NCI-H524 (cell line): ENCODE measurements around the gene IL6ST.

ENCODE experiments used
- DNase-seq, 2 experiments: peaks; one replicate each; lab custom pipeline; 2025; lab: John Stamatoyannopoulos, UW

The IL6ST gene

GRCh38 chr5:55919625-55920024, 75.1 kb downstream of the IL6ST start:
- no peak for DNase-seq

GRCh38 chr5:55918087-55919035, 76.4 kb downstream of the IL6ST start:
- no peak for DNase-seq

DNA sequence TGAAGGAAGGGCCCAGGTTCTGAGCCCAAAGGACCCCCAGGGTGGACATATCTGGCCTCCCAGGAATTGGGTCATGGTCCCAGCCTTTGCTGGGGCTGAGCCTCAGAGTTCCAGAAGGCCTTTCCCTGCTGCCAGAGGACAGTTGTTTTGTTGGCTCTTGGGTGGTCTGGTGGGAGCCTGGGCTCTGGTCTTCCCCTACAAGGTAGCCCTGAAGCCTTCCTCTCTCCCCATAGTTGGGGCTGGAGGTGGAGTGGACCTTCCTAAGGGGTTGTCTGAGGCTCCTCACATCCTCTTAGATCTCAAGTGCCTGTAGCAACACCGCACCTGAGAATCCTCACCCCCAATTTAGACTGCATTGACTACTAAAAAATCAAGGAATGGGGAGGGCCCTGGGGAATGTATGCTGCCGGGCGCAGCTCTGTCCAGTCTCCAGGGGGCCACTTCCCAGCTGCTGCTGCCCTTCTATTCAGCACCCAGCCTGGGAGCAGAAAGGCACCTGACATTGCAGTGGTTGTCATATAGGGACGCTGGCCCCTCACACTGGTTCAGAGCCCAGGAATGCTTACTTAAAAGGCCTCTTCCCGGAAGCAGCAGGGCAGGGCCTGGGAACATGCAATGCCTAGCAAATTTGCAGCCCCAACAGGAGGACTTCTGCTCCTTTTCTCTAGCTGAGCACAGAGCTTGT, 77.2 kb downstream of the IL6ST start:
- DNase-seq, result no peak

DNA sequence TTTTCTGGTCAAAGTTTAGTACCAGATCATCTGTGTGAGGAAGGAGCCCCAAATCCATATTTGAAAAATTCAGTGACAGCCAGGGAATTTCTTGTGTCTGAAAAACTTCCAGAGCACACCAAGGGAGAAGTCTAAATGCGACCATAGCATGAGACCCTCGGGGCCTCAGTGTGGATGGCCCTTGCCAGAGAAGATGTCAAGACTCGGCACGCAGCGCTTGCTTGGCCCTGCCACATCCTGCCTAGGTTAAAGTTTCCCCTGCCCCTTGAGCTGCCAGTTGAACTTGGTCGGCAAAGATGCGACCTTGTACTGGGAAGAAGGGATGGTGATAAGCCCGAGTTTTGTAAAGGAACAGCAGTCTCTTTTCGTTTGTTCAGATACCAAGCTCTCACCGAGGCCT, 77.8 kb downstream of the IL6ST start:
- no peak for DNase-seq

DNA sequence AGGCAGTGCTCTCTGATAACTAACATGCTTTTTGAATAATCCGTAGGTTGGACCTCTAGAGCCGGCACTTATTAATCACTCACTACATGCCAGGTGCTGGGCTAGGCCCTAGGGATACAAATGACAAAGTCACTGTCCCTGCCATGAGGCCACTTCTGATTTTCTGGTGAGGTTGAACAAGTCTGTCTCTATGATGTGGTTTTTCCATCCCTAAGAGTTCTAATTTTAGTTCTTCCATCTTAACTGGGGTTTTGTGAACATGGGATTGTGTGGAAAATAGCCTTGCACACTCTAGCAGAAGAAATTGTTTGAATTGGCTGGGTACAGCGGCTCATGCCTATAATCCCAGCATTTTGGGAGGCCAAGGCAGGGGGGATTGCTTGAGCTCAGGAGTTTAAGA, 79.0 kb downstream of the IL6ST start:
- DNase-seq, result no peak

GRCh38 chr5:55914971-55915370, 79.8 kb downstream of the IL6ST start:
- DNase-seq, result no peak

DNA sequence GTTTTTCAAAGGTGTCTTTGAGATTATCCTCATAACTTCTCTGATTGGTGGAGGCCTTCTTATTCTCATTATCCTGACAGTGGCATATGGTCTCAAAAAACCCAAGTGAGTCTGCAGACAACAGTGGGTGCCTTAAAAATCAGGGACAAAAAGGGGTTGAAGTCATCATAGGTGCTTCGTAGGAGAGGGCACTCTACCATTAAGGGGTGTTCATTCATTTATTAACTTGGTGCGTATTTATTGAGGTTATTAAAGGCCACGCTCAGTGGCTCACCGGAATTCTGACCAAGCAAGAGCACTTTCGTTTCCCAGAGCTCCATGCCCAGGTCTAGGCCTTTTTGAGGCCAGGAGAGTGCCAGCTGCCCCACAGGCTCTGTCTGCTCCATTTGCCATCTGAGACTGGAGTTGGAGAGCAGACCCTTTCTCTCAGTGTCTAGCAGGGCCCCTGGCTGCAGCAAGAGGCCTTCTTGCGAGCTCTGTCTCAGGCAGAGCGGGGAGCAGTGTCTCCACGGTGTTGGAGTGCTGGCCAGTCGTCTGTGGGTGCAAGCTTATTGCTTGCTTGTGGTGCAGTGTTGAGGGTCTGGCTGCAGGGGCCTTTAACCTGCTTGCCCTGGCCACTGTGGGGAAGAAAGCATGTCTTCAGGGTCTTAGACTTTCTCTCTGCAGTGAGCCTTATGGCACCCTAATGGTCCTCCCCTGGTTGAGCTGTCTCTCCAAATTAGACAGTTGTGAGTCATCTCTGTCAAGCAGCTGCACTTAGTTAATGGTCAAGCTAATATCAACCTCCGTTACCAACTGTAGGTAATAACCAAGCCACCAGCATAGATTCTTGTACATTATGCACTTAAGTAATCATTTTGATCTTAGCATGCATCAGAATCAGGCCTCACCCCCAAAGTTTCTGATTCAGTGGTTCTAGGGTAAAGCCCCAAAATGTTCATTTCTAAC, 81.0 kb downstream of the IL6ST start:
- no peak for DNase-seq

- no peak for DNase-seq
Observed at GRCh38 chr5:55911784-55912653, 82.7 kb downstream of the IL6ST start.

DNA sequence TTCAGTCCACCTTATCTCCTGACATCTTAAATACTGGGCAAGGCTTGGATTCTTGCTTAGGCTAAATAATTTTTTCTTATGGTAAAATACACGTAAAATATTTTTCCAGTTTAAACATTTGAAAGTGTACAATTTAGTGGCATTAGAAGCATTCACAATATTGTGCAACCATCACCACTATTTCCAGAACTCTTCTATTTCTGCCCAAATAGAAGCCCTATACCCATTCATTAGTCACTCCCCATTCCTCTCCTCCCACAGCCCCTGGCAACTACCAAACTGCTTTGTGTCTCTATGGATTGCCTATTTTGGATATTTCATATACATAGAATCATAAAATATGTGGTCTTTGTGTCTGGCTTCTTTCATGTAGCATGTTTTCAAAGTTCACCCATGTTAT, 86.0 kb downstream of the IL6ST start:
- DNase-seq, result no peak

DNA sequence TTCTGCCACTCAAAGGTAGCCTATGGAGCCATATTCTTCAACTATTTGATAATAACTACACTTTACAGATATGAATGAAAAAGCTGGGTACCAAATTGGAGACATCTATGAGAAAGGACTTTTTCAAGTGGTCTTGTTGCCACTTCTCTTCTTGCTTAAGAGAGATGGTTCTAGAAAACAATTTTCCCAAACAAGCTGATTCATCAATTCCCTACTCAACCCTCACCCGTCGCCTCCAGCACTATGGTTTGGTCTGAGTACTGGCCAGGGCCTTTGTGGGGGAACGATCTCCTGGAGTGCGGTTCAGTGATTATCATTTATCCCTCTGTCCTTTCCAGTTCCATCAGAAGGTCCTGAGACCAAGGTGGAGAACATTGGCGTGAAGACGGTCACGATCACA, 86.8 kb downstream of the IL6ST start:
- no peak for DNase-seq

DNA sequence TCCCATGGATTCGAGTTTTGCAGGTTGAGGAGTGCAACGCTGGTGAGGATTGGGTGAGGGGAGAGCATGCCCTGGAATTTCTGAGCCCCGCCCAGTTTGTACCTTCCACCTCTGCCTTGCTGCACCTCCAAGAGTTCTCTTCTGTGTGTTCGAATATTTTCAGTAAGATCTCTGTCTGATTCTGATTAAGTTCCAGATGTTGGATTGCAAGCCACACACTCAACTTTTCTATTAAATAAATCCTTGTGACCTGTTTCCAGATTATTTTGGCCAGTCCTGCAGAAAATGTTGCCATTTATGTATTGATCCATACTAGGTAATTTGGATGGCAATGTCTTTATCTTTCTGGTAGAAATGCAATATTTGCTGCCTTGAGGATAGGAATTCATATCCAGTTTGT, 89.5 kb downstream of the IL6ST start:
- DNase-seq, result no peak

- no peak for DNase-seq
Observed at GRCh38 chr5:55904152-55904551, 90.6 kb downstream of the IL6ST start.

- no peak for DNase-seq
Observed at GRCh38 chr5:55903121-55903701, 91.6 kb downstream of the IL6ST start.

GRCh38 chr5:55902696-55903095, 92.1 kb downstream of the IL6ST start:
- no peak for DNase-seq

DNA sequence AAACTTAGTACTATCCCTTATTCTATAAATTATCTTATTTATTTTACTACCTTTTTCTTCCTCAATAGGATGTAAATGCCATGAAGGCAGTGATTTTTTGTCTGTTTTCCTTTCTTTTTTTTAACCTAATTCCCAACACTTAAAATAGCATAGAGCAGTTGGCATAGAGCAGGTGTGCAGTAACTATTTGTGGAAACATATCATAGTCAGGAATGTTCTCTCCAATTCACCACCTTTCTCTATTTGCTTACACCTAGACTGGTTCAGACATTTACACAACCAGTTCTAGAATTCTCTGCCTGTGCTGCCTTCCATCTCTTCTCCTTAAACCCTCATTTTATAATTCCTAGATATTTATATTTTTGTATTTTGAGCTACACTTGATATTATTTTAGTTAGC, 94.0 kb downstream of the IL6ST start:
- DNase-seq, result no peak

DNA sequence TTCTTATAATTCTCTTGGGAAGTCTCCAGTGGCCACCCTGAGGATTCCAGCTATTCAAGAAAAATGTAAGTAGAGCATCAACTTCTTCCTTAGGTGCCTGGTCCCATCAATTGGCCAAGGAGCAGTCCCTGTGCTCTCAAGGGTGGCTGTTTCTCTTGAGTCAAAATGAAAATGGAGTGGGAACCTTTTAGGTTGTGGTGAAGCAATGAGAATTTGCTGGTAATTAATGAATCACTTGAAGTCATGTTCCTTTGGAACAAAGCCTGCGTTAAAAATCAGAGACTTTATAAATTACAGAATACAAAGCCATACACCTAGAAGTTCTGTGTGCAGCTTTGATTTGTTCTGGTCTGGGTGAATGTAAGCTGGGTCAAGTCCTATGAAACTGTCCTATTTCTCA, 94.7 kb downstream of the IL6ST start:
- no peak for DNase-seq

- no peak for DNase-seq
Observed at GRCh38 chr5:55899344-55899743, 95.4 kb downstream of the IL6ST start.

GRCh38 chr5:55897905-55898304, 96.9 kb downstream of the IL6ST start:
- no peak for DNase-seq

DNA sequence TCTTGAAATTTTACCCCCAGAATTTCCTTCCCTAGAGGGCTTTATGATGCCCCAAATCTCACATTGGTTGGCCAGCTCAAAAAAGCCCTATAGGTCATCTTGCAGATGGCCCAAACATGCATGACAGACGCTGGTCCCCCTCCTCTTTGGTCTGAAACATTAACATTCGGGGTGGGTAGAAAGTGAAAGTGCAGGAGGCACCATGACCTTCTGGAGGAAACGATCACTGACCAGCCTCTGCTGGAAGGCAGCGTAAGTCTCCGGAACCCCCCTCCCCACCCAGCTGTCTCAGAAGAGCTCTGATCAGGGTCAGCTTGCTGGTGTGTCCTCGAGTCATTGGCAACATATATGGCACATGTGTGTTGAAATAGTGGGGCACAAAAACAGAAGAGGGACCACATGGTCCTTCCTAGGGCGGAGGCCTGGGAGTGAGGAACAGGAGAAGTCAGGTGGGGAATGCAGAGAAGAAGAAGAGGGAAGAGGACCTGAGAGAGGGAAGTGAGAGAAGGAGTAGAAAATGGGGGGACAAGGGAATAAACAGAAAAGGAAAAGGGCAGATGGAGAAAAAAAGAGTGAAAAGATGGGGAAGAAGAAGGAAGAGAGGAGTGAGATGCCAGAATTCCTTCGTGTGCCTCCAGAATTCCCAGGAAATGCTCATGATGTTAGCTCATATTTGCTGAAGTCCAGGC, 97.4 kb downstream of the IL6ST start:
- DNase-seq, result no peak

- no peak for DNase-seq
Observed at GRCh38 chr5:55896663-55897062, 98.1 kb downstream of the IL6ST start.
